HCEC 1CT (cell line): Measurements from ENCODE around the gene ZNF217.
"Not testable (repeated sequence)": the region's sequence is repeated elsewhere in the genome, so short reads cannot be mapped to it uniquely, and the experiment has no call there.

Source experiments
- DNase-seq: peaks from one replicate; pipeline ENCODE4 v3.0.0-alpha.2; 2017

Gene ZNF217

DNA sequence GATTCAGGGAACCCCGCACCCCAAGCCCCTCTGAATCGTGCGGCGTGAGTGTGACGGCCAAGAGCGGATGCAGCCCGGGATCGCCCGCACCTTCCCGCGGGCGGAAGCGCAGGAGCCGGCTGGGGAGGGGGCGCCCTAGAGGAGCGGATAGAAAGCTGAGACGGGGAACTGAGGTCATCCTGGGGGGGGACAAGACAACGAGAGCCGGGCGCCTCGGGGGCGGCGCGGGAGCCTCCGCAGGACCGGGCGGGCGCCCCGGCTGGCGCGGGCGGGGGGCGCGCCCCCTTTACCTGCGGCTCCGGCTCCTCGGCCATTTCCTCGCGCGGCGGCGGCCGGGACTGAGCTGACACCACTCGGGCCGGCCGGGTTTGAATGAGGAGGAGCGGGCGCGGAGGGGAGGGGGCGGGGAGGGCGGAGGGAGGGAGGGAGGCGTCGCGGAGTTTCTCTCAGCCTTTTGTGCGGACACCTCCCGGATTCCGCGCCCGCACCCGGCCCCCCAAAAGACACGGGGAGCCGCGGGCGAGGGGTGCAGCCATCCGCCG lies at the start of gene ZNF217:
TSS of gene ZNF217 (minus strand) at position 374 of the 542 bp plus-strand sequence. CDS start 11,013 bp downstream, outside the sequence.
- peak; percentile 49 for DNase-seq

DNA sequence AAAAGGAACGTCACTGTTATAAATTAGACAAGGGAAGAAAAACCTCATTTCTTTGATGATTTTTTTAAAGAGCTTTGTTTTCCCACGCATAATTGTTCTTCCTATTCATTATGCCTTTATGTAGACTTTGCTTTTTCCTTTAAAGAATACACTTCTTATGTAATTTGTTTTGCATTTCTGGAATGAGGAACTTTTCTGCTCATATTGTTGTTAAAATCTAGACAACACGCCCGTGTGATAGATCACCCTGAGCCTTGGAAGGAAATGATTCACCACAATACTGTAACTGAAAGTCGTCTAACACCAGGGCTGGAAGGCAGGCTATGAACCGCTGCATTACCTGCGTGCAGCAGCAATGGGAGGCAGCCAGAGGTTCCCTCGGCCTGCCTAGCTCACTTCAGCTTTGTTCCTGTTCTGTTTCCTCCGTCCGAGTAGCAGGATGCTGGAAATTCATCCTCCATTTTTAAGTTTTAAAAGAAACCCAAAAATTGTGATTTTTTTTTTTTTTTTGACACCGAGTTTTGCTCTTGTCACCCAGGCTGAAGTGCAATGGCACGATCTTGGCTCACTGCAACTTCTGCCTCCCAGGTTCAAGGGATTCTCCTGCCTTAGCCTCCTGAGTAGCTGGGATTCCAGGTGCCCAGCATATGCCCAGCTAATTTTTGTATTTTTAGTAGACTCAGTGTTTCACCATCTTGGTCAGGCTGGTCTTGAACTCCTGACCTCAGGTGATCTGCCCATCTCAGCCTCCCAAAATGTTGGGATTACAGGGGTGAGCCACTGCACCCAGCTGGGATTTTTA lies 49.6 kb upstream of the ZNF217 start:
- DNase-seq, result peak; percentile 82

DNA sequence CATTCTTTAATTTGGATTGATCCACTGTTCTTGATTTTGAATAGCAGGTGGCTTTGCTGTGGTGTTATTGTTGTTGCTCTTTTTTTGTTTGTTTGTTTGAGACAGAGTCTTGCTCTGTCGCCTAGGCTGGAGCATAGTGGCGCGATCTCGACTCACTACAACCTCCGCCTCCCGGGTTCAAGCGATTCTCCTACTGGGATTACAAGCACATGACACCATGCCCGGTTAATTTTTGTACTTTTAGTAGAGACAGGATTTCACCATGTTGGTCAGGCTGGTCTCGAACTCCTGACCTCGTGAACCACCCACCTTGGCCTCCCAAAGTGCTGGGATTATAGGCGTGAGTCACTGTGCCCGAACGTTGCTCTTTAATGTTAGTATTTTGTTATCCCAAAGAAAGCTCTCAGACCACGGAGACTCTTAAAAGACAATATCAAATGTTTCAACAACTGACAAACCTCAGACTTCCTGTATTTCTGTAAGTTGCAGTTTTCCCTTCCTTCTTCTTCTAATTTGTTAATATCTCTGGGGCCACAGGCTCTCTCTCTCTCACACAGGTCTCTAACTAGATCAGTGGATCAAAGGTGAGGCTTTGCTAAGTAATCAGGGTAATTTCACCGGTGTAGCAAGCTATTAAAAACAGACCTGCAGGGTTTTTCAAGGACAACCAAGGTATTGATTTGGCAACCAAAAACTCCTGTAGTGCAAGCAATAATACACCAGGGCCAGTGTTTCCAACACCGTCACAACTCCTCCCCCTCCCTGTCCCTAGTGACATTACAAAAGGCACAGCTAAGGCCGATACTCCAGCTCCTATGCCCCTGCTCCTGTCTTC lies 48.8 kb upstream of the ZNF217 start:
- peak; percentile 45 for DNase-seq

DNA sequence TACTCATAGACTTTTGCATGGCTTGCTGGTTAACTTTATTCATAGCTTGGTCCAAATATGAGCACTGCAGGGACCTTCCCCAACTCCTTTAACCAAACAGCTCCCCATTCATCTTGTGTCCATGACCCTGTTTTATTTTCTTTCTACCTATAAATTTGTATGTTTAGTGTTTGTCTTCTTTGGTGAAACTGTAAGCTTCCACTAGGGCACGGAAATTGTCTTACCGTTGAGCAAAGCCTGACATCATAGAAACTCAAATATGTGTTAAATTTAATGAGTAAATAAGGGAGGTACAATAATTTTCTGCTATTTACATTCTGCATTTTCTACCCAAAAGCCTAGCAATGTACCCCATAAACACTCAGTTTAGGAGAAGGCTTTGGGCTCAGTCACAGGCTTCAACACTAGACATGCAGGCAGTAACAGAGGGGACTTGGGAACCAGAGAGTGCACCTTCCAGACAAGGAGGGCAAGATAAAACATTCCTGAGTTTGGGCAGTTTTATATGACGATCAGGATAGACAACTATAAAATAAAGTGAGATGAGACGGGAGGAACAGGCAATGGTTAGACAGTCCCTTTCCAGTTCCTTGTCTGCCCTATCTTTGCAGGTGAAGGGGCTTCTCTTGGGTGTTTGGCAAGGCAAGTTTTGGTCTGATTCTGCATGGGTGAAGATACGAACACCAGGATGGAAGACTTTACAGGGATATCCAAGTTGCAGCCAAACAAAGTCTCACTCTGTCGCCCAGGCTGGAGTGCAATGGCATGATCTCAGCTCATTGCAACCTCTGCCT lies 46.2 kb upstream of the ZNF217 start:
- DNase-seq, result no peak

DNA sequence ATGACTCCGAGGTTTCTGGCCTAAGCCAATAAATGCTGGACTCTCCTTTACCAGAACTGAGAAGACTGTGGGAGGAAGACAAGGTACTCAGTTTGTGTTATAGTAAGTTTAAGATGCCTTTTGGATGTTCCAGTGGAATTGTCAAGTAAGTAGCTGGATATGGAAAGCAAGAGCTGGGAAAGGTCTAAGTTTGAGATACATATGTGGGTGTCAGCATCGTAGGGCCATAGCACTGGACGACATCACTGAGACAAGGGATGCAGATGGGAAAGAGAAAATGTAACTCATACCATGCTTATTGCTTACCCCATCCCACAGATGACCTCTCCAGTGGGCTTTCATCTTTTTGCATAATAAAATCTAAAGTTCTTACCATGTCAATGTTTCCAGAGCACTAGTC lies 45.5 kb upstream of the ZNF217 start:
- no peak for DNase-seq

DNA sequence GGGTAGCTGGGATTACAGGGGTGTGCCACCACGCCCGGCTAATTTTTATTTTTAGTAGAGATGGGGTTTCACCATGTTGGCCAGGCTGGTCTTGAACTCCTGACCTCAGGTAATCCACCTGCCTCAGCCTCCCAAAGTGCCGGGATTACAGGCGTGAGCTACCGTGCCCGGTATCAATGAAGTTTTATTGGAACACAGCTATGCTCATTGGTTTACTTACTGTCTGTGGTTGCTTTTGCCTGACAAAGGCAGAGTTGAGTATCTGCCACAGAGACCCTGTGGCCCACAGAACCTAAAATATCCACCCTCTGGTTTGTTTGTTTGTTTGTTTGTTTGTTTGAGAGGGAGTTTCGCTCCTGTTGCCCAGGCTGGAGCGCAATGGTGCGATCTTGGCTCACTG lies 43.7 kb upstream of the ZNF217 start:
- DNase-seq, result not testable (repeated sequence)

DNA sequence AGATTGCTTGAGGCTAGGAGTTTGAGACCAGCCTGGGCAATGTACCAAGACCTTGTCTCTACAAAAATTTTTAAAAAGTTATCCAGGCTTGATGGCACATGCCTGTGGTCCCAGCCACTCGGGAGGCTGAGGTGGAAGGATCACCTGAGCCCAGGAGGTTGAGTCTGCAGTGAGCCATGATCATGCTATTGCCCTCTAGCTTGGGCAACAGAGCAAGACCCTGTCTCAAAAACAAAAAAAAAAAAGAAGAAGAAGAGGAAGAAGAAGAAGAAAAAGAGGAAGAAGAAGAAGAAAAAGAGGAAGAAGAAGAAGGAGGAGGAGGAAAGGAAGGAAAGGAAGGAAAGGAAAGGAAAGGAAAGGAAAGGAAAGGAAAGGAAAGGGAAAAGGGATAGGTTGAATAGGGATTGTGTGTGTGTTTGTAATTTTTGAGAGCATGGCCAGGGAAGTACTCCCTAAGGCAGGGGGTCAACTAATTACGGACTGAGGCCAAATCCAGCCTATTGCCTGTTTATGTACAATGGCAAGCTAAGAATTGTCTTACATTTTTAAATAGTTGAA lies 43.0 kb upstream of the ZNF217 start:
- DNase-seq, result no peak

DNA sequence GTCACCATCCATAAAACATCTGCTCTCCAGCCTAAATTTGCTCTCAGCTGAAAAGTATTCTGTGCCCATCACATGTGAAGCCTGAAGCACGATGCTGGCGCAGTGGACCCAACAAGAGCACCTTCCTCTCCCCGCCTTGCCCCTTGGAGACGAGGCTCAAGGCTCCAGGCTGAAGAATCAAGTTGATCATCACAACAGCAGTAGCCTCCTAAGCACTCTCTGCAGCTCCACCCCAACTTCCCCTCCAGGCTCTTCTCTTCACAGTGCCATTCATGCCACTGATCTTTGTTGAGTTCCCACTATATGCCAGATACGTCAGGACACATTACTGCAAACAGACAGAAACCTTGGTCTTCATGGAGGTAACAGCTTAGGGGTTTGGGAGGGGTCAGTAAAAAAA lies 41.6 kb upstream of the ZNF217 start:
- no peak for DNase-seq

DNA sequence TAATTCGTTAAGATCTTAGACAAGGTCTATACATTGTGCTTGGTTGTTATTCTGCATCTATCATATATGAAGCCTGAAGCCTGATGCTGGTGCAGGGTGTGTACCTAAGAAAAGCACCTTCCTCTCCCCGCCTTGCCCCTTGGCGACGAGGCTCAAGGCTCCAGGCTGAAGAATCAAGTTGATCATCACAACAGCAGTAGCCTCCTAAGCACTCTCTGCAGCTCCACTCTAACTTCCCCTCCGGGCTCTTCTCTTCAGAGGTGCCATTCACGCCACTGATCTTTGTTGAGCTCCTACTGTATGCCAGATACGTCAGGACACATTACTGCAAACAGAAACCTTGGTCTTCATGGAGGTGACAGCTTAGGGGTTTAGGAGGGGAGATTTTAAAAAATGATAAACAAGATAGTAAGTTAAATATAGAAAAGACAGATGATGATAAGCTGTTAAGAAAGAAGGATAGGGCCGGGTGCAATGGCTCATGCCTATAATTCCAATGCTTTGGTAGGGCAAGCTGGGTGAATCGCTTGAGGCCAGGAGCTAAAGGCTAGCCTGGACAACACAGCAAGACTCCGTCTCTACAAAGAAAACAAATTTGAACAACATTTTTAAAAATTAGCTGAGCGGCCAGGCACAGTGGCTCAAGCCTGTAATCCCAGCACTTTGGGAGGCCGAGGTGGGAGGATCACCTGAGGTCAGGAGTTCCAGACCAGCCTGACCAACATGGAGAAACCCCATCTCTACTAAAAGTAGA lies 38.4 kb upstream of the ZNF217 start:
- no peak for DNase-seq

DNA sequence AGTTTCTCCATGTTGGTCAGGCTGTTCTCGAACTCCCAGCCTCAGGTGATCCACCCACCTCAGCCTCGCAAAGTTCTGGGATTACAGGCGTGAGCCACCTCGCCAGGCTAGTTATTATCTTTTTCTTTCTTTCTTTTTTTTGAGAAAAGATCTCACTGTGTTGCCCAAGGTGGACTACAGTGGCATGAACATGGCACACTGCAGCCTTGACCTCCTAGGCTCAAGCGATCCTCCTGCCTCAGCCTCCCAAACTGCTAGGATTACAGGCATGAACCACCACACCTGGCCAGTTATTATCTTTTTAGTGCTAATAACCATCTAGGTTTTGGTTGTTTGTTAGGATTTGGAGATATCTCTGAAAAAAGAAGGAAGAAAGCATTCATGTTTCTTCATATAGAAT lies 35.8 kb upstream of the ZNF217 start:
- DNase-seq, result no peak

DNA sequence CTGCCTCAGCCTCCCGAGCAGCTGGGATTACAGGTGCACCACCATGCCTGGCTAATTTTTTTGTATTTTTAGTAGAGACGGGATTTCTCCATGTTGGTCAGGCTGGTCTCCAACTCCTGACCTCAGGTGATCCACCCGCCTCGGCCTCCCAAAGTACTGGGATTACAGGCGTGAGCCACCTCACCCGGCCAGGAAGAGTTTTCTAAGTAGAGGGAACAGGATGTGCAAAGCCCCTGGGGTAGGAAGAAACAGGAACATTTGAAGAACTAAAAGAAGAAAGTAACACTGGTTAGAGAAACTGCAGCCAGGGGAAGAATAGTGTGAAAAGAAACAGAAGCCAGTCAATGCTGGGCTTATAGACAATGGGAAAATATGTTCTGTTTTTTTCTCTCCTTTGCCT lies 35.1 kb upstream of the ZNF217 start:
- not testable (repeated sequence) for DNase-seq

DNA sequence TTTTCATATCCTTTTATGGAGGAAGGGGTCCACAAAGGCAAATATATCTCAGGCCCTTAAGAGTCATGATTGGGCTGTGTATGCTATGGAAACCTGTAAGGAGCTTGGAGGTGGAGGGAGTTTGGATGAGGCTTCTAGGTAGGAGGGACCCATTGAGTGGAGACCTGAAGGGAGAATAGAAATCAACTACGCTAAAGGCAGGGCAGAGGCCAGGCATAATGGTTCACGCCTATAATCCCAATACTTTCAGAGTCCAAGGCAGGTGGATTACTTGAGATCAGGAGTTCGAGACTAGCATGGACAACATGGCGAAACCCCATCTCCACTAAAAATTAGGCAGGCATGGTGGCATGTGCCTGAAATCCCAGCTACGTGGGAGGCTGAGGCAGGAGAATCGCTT lies 34.4 kb upstream of the ZNF217 start:
- DNase-seq, result no peak

DNA sequence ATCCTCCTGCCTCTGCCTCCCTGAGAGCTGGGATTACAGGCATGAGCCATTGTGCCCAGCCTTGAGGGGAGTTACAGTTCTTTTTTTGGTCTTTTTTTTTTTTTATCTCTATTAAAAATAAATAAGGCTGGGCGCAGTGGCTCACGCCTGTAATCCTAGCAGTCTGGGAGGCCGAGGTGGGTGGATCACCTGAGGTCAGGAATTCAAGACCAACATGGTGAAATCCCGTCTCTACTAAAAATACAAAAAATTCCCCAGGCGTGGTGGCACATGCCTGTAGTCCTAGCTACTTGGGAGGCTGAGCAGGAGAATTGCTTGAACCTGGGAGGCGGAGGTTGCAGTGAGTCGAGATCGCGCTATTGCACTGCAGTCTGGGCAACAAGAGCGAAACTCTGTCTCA lies 33.4 kb upstream of the ZNF217 start:
- DNase-seq, result not testable (repeated sequence)

DNA sequence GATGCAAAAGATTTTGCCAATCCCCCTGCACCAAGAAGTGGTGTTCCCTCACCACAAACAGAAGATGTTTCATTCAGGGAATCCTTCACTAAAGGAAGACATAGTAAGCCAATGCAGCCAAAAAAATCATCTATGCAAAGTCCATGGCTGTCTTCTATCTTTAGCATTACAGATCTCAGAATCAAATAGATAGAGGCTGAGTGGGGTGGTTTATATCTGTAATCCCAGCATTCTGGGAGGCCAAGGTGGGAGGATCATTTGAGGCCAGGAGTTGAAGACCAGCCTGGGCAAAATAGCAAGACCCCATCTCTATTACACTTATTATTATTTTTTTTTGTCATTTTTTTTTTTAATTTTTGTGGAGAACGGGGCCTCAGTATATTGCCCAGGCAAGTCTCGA lies 32.9 kb upstream of the ZNF217 start:
- no peak for DNase-seq

DNA sequence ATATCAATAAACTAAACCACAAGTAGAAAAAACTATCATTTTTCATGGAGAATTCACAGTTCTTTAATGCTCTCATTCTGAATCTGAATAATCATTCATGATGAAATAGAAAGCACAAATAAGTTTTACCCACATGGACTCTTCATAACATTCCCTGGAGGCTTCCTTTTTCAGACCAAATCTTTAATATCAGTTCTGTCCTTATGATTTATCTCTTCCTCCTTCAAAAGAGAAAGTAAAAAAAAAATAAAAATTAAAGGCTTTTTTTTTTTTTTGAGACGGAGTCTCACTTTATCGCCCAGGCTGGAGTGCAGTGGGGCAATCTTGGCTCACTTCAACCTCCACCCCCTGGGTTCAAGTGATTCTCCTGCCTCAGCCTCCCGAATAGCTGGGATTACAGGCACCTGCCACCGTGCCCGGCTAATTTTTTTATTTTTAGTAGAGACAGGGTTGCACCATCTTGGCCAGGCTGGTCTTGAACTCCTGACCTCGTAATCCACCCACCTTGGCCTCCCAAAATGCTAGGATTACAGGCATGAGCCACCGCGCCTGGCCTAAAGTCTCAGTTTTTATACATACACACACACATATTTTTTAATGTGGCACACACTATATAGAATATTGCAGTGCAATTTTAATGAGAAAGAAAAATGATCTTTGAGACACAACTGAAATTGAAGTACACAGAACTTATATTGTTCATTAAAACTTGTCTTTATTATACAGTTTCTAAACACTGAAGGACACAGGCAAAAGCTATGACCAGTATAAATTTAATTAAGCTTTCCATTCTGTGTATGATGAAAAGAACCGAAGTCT lies 31.9 kb upstream of the ZNF217 start:
- no peak for DNase-seq

DNA sequence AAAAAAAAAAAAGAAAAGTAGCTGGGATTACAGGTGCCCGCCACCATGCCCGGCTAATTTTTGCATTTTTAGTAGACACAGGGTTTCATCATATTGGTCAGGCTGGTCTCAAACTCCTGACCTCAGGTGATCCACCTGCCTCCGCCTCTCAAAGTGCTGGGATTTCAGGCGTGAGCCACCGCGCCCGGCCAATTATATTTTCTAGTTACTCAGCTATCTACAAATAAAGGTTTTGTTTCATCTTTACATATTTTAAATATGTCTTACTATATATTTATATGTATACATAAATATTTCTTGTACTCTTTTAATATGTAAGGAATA lies 31.2 kb upstream of the ZNF217 start:
- not testable (repeated sequence) for DNase-seq

DNA sequence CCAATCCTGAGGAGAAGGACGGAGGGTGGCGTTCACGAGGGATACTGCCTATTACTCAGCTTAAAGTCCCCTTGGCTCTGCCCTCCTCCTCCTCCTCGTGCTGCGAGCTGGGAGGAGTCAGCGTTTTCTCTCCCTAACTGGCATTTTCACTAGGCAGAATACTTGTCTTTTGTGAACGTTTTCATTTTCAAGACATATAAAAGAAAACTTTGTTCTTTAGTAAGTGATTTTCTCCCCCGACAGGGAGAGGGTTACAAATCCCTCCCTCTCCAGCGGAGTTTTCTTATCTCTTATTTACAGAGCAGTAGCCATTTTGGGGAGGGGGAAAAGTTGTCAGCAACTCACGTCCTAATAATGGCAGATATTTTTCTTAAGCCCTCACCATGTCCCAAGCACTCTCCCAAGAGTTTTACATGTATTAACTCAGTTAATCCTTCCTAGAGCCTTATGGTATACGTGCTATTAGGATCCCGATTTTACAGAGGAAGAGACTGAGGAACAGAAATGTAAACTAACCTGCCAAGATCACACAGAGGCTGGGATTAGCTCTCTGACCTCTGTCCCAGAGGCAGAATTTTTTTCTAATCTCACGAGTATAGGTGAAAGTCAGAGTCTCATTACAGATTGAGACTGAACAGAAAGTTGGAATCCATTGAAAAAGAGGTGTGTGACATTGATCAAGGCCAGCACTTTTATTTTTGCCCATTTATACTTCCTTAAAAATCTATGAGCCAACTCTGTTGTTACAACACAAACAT lies 30.0 kb upstream of the ZNF217 start:
- peak; percentile 87 for DNase-seq

DNA sequence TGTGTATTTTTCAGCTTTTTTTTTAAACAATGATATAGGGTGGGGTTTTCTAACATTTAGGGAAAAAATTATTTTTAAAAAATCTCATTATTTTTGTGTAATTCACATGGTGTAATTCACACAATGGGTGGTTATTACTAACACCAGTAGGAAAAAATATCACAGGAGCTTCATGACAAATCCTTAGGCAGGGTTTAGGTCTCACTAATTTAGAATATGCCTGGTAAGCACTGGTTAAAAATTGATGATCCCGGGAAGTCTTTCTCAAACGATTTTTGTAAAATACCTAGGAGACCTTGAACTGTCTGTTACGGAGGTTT lies 29.5 kb upstream of the ZNF217 start:
- no peak for DNase-seq

DNA sequence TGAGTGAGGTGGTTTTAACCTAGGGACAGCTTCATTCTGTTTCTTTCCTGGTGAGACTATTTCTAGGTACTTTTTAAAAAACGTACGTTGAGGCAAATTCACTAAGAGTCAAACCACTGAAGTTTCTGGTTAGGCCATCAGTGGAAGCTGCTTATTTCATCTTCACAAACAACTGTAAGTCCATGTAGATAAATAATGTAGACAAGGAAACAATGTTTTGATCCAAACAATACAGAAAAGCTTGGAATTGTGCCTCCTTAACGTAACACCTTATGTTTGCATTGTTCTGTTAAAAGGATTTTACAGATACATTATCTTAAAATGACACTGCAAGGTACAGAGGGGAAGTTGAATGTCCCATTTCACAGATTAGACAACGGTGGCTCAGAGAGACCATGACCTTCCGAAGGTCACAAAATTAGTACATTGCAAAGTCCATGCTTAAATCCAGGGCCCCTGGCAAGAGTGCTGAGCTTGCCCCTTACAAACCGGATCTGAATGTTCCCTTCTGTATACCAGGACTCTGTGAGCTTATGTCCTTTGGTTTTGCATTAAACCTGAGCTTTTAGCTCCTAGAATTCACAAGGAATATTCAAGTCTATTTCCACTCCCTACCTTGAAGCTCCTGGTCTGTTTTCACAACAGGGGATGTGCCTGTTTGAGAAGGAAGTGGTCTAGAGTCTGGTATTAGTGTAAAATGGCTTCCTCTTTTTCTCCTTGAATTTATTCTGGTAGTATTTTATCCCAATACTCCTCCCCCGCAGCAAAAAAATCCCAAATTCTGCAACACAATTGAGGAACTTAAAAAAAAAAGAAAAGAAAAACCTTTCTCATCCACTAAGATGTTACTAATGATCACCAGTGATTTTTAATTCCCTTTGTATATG lies 28.9 kb upstream of the ZNF217 start:
- DNase-seq, result peak; percentile 1
